ENCODE data around the gene SIAH3. TPM values are rescaled to one million over a fixed set of nuclear protein-coding genes. Genes with fewer than 3 reads are reported as not detected.

The SIAH3 gene
- total RNA-seq, 1 experiment from 2014 or later = not detected

DNA sequence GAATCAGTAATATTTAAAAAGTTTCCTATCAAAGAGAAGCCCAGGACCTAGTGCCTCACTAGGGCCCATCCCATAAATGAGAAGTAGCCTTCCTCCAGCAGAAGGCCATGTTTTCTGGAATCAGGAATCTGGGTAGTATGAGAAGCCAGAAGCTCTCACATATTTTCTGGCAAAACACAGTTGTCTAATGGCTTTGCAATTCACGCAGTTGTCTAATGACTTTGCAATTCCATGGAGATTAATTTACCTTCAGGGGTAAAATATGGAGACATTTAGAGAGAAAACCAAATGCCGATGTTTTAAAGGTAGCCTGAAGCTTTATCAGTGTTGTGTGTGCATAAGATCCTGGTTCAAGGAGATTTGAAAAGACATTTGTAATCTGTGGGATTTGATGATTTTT, 29.8 kb upstream of the SIAH3 start:
- no peaks in the 10 kb centered on the region for H3K36me3 ChIP-seq (ENCODE audit: control insufficient read depth in 1 of 2, insufficient read depth in 2 of 2, low read length in 2 of 2)
- ChIA-PET RAD21 (ENCODE audit: low non-redundant PET in 1 of 2, low total read pairs in 2 of 2, uncharacterized antibody in 2 of 2, unreplicated experiment in 2 of 2) (no interaction called here), POLR2A (no interaction called here), CTCF (no interaction called here)
- no peak overlapping the region for H3K9ac ChIP-seq (ENCODE audit: low read length)
- no peak overlapping the region for H2AFZ ChIP-seq (ENCODE audit: low read depth, low read length, poor library complexity, severe bottlenecking)
- TF ChIP-seq, protein P1, sequence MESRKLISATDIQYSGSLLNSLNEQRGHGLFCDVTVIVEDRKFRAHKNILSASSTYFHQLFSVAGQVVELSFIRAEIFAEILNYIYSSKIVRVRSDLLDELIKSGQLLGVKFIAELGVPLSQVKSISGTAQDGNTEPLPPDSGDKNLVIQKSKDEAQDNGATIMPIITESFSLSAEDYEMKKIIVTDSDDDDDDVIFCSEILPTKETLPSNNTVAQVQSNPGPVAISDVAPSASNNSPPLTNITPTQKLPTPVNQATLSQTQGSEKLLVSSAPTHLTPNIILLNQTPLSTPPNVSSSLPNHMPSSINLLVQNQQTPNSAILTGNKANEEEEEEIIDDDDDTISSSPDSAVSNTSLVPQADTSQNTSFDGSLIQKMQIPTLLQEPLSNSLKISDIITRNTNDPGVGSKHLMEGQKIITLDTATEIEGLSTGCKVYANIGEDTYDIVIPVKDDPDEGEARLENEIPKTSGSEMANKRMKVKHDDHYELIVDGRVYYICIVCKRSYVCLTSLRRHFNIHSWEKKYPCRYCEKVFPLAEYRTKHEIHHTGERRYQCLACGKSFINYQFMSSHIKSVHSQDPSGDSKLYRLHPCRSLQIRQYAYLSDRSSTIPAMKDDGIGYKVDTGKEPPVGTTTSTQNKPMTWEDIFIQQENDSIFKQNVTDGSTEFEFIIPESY (IDR thresholded peaks at IDR 0.05; ENCODE audit: extremely low read depth, insufficient replicate concordance, low read length) = no peak
- TF ChIP-seq EZH2phosphoT487 (IDR thresholded peaks at IDR 0.05; ENCODE audit: borderline replicate concordance) = no peak
- TF ChIP-seq POLR2AphosphoS5 (IDR thresholded peaks at IDR 0.05; ENCODE audit: low read depth, low read length) = no peak
- no peak for TF ChIP-seq CBX3 (IDR thresholded peaks at IDR 0.05; ENCODE audit: low read depth)
- TF ChIP-seq RAD21 (IDR thresholded peaks at IDR 0.05; ENCODE audit: low read depth) = no peak
- TF ChIP-seq, protein P2, sequence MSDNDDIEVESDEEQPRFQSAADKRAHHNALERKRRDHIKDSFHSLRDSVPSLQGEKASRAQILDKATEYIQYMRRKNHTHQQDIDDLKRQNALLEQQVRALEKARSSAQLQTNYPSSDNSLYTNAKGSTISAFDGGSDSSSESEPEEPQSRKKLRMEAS (IDR thresholded peaks at IDR 0.05) = no peak
- TF ChIP-seq ZNF274 (IDR thresholded peaks at IDR 0.05; ENCODE audit: low read depth, low read length) = no peak
- TF ChIP-seq FOSL1 (IDR thresholded peaks at IDR 0.05; ENCODE audit: low read depth) = no peak
- TF ChIP-seq, protein P3, sequence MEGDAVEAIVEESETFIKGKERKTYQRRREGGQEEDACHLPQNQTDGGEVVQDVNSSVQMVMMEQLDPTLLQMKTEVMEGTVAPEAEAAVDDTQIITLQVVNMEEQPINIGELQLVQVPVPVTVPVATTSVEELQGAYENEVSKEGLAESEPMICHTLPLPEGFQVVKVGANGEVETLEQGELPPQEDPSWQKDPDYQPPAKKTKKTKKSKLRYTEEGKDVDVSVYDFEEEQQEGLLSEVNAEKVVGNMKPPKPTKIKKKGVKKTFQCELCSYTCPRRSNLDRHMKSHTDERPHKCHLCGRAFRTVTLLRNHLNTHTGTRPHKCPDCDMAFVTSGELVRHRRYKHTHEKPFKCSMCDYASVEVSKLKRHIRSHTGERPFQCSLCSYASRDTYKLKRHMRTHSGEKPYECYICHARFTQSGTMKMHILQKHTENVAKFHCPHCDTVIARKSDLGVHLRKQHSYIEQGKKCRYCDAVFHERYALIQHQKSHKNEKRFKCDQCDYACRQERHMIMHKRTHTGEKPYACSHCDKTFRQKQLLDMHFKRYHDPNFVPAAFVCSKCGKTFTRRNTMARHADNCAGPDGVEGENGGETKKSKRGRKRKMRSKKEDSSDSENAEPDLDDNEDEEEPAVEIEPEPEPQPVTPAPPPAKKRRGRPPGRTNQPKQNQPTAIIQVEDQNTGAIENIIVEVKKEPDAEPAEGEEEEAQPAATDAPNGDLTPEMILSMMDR (IDR thresholded peaks at IDR 0.05 in 2 of 3, conservative IDR thresholded peaks at IDR 0.05 in 1 of 3; ENCODE audit: borderline replicate concordance in 1 of 3, insufficient read depth in 1 of 3, low read depth in 2 of 3, low read length in 2 of 3) = no peak
- no TSS peak for BruUV-seq (replicated peaks)
- ATAC-seq (no peak), DNase-seq (ENCODE audit: low read depth, low spot score) (no peak)
- no peak overlapping the region for H3K4me3 ChIP-seq (replicated peaks in 1 of 2; ENCODE audit: low read depth in 1 of 2, low read length in 2 of 2)
- no peaks in the 10 kb centered on the region for H4K20me1 ChIP-seq (ENCODE audit: insufficient read depth)
- peaks cover 0 to 11% of the 10 kb centered on the region in 2 experiments; a peak in 2 of 4 replicates for H3K4me1 ChIP-seq (ENCODE audit: control insufficient read depth in 1 of 2, insufficient read depth in 2 of 2, low read length in 2 of 2)
- no peaks in the 10 kb centered on the region for H3K79me2 ChIP-seq (ENCODE audit: insufficient read depth, low read length)
- intact Hi-C loops (cut with micrococcal nuclease) = no loop called here
- H3K9me3 ChIP-seq (ENCODE audit: control insufficient read depth in 1 of 2, insufficient read depth in 1 of 2, low read depth in 1 of 2, low read length in 2 of 2) = no peaks in the 10 kb centered on the region
- H3K27ac ChIP-seq (ENCODE audit: low read depth, low read length) = no peak overlapping the region
- no peaks in the 10 kb centered on the region for H3K27me3 ChIP-seq (ENCODE audit: insufficient read depth, low read length)
- no peak overlapping the region for H3K4me2 ChIP-seq (ENCODE audit: low read length)
- no peaks in the 10 kb centered on the region for H3K9me2 ChIP-seq (ENCODE audit: insufficient read depth)
